DND-41 (cell line): ENCODE data around the gene ZNF69.
"Not testable (repeated sequence)": the region's sequence is repeated elsewhere in the genome, so short reads cannot be mapped to it uniquely, and the experiment has no call there.

Source experiments
- CTCF ChIP-seq: IDR thresholded peaks from 2 replicates; pipeline ENCODE4 v1.5.1; 2012; ENCODE audit warnings: borderline replicate concordance, low read length, moderate library complexity, mild to moderate bottlenecking; ENCODE audit not compliant: poor library complexity, severe bottlenecking; ENCODE audit errors: extremely low read depth
- EZH2 ChIP-seq: IDR thresholded peaks from 3 replicates; pipeline ENCODE4 v1.6.1; 2012; ENCODE audit warnings: borderline replicate concordance, low read depth, mild to moderate bottlenecking, moderate library complexity, low read length, inconsistent platforms; ENCODE audit not compliant: severe bottlenecking

GRCh38 chr19:11850289-11850688 is 37.3 kb upstream of the ZNF69 start:
- TF ChIP-seq CTCF, EZH2: not testable (repeated sequence)
